Frontal cortex (tissue), 4 donors: Measurements from ENCODE around the gene TTC39A. TPM values are rescaled to one million over a fixed set of nuclear protein-coding genes. Genes with fewer than 3 reads are reported as not detected.

Experiments
- DNase-seq, 2 donors: peaks; one replicate each; pipeline ENCODE4 v3.0.0; 2012; ENCODE audit warnings: low spot score in 2 of 2
- FAIRE-seq: peaks from 2 replicates; lab custom pipeline; 2012; peaks lifted over from hg19 to GRCh38; lab: Jason Lieb, UNC
- total RNA-seq: library from RNA; depleted of rRNA; stranded (reverse); fragments of >200 nt; gene quantifications from one replicate; pipeline ENCODE4 v1.2.3, GENCODE V29; 2014
- donor health status: control.
- donor health status: control.
- donor health status: control.

Gene TTC39A
- total RNA-seq, 1 donor from 2014 or later: 1.2 TPM

DNA sequence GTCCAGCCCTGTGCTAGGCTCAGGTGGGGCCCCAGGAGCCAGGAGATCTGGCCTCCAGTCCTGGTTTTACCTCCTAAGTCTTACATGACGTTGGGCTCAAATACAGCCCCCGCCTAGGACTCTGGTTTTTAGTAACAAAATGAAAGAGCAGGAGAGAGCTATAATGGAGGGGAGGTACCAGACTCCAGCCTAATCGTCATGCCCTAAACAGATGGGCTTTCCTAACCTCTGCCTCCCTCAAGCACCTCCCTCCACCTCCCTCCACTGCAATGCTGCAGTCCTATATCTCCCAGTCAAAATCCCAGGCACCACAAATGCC is 28.6 kb downstream of the TTC39A start:
- no peak for DNase-seq
- FAIRE-seq: no peak

DNA sequence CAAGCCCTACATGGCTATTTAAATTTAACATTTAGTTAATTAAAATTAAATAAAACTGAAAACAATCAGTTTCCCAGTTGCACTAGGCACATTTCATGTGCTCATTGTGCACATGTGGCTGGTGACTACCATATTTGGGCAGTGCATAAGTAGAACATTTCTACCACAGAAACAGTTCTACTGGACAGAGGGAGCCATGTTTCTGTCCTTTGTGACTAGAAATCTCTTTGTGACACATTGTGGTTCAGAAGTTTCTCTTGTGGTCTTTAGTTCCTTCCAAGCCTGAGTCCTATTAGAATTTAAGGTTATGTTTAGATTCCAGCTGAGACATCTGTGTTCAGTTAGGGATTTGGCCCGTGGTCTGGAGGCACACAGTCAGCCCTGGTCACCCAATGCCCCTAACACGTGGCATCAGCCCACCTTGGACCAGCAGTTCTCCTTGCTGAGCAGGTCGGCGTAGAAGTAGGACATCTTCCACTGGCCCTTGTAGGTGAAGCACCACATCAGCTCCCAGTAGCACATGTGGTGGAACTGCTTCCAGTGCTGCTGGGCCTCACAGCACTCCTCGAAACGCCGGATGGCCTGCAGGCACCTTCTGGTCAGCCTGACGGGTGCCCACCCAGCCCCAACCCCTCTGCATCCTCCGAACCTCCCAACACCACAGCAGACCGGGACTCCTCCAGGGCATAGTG is 29.1 kb downstream of the TTC39A start:
- DNase-seq (no peak), FAIRE-seq (no peak)

DNA sequence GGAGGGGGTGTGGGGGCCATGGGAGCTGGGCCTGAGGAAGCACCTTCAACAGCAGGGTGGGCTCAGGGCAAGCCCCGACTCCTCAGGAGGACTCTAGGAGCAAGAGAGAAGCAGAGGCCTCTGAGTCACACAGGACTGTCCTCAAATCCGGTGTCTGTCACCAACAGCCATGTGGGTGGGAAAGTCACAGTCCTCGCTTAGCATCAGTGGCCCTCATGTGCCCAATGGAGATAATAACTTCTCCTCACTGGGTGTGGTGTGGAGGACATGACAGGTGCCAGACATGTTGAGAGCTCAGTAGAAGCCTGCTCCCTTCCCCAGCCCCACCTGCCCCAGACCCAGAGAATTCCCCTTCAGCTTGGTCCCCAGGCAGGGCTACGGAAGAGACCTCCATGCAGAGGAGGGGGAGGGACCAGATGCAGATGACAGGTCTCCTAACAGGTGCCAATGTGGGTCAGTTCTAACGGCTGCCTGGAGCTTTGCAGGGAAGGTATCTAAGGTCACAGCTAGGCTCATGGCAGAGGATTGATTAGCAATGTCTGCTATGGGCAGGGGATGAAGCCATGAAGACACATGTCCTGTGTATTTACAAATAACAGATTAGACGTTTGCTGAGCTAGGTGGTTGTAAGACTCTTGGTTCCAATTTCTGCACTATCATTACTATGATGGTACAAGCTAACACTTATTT is 30.2 kb downstream of the TTC39A start:
- FAIRE-seq (no peak), DNase-seq (no peak)

DNA sequence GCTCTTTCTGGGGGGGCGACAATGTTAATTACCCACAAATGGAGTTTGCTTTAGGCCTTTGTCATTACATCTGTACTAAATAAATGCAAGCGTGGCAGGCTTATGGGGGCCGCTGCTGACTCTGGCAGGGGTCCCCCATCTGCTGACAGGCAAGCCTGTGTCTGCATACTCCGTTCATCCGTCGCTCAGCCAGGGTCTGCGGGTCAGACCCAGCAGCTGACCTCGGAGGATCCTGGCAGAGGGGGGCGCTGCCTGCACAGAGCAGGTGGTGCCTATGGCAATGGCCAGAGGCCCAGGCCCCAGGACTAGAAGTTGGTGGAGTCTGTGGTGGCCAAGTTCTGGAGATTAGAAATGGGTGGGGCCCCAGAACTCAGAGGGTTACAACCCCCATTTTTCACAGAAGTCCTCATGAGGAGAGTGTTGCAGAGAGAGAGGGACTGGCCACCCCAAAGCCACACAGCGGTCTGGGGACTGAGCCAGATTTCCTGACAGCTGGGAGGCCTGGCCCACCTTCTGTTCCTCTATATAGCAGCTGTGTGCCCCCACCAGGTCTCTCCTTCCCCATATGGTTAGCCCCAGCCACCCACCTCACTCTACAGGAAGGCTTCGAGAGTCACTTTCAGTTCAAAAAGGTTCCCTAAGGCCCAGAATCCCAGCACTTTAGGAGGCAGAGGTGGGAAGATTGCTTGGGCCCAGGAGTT is 31.0 kb downstream of the TTC39A start:
- FAIRE-seq (no peak), DNase-seq (no peak)

DNA sequence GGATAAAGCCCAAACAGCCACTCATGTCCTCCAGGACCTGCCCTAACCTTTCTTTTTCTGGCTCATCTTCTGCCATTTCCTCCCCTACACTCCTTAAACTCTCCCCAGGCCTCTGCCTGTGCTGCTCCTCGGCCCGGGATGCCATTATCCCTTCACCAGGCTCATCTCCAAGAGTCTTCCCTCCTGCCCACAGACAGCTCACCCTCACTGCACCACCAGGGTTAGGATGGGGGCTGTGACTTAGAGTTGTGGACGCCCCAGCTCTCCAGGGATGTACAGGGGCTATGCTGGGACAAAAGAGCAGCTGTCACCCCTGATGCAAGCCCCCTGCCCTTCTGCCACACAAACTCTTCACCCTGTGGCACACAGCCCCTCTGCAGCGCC is 32.0 kb downstream of the TTC39A start:
- DNase-seq: no peak
- no peak for FAIRE-seq

DNA sequence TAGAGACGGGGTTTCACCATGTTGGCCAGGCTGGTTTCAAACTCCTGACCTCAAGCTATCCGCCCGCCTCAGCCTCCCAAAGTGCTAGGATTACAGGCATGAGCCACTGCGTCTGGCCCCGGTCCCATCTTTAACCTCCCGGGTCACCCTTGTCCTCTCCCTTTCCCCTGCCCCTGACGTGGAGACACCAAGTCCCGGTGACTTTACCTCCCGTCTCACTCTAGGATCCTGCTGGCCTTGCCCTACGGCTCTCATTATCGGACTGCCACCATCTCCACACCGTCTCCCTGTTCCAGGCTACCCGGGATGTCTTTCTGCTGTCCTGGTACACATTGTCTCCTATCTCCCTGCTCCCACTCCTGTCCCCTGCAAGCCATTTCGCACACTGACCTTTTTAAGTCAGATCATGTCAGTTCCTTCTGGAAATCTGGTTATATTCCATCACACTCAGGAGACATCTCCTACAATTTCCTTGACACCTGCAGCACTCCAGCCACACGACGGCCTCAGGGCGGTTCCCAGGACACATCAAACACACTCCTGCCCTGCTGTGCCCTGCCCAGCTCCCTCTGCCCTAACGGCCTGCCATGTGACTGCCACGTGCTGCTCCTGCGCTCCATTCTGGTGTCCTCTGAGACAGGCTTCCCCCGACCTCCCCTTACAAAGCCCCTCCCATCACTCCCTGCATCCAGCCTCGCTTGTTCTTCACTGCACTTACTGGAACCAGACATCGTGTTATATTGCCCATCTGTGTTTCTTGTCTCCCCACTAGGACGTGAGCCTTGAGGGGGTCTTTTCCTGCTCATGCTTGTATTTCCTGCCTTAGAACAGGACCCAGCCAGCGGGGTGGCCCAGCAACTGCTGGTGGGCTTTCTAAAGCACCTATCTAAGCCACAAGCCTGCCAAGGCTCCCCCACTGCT is 32.7 kb downstream of the TTC39A start:
- FAIRE-seq (no peak), DNase-seq (no peak)

DNA sequence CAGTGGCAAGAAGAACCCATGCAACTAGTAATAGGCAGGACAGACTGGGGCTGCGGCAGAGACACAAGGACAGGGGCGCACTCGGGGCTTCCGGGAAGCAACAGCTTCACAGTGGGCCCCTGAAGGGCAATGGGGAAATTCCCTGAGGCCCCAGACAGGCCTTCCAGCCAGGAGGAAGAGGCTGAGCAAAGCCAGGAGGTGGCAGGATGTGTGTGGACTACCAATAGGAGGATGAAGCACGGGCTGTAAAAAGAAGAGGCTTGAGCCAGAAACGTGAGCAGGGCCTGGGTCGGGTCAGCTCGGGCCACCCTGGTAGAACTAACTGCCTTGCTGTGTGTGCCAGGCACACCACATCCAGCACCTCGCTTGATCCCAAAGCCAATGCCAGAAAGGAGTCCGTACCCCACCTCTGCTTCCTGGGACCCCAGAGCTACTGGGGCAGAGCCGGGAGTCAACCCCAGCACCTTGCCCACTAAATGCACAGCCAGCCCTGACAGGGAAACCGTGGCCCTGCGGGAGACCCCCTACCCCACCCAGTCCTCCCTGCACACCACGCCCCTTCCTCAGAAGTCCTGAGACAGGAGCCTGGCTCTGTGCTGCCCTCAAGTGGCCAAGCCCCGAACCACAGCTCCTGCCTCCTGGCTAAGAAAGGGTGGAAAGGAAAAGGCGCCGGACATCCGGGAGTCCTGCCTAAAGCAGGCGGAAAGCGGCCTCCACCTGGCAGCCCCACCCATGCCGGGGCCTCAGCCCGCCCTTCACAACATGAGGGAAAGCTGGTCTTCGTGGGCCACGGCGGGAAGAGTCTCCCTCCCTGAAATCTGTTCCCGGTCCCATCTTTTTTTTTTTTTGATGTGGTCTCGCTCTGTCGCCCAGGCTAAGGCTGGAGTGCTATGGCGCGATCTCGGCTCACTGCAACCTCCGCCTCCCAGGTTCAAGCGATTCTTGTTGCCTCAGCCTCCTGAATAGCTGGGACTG is 33.7 kb downstream of the TTC39A start:
- FAIRE-seq (no peak), DNase-seq (peak; percentile 49 to 86)

DNA sequence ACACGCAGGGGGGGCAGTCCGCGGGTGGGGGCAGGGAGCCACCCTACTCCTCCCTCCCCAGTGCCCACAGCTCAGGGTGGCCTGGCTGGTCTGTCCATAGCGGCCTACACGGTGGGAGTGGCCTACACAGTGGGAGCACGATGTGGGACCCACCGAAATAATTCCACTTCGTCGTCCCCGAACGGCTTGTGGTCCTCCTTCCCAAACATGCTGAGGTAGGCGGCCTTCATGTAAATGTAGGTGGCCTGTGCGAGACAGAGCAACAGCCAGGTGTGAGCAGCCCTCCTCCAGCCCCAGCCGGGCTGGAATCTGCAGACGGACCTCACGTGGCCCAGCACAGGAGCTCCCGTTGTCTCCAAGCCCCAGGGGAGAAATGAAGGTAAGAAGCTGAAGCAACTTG is 34.4 kb downstream of the TTC39A start:
- DNase-seq (no peak), FAIRE-seq (no peak)

DNA sequence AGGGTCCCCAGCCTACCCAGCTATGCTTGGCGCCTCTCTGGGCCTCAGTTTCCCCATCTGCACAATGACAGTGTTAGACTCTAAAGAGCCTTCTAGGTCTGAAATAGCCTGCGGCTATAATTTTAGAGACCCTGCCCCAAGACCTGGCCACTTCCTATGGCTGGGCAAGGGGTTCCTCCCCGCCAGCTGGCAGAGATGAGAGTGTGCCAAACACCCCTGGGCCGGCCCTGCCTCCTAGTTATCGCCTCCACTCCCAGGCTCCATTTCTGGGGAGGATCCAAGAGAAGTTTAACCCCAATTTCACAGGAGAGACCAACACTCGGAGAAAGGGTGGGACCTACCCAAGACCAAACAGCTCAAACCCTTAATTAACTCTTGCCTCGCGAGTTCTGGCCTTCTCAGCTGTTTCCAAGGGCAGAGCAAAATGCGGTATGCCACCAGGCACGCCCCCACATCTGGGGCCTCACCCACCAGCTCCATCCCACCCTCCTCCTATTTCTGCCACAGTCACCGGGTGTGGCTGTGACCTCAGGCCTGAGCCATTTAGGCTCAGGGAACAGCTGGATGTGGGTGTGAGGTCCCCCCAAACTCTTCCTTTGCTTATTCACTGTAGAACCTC is 35.7 kb downstream of the TTC39A start:
- DNase-seq (no peak), FAIRE-seq (no peak)

DNA sequence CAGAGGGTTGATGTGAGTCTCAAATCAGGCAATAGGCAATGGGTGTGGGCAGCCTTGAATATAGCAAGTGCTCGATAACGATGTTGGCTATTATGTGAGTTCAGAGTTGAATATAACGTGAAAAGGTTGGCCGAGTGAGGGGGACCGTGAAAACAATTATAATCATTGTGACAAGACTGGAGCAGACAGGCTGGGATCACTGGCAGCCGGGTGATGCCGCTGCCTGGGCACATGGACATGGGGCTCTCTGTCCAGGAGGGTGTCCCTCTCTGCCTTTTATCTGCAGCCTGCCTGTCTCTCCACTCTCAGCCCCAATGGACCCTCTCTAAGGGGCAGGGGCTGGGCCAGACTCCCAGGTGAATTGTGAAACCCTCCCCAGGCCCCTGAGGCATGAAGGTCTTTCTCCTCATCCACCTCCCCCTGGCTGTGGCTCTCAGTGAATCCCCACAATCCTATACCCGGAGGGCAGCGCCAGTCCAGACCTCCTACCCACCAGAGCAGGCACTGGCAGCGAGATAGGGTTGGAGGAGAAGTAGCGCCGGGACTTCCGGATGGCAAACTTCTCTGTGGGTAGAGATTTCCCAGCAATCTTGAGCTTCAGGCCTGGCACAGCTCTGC is 36.4 kb downstream of the TTC39A start:
- DNase-seq (no peak), FAIRE-seq (no peak)

DNA sequence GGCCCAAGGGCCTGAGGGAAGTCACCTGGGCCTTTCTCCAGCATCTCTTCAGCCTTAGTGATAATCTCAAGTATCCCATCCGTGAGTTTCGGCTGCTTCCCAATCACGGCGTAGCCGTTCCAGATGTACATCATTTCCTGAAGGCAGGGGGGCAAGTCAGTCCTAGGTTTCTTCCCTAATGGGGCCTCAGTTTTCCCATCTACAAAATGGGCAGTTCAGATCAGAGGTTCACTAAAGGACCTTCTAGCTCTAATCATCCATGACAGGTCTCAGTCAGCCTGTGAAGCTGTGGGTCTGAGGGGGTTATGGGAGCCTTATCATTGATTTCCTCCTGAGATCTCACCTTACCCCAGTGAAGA is 39.9 kb downstream of the TTC39A start:
- DNase-seq: no peak

DNA sequence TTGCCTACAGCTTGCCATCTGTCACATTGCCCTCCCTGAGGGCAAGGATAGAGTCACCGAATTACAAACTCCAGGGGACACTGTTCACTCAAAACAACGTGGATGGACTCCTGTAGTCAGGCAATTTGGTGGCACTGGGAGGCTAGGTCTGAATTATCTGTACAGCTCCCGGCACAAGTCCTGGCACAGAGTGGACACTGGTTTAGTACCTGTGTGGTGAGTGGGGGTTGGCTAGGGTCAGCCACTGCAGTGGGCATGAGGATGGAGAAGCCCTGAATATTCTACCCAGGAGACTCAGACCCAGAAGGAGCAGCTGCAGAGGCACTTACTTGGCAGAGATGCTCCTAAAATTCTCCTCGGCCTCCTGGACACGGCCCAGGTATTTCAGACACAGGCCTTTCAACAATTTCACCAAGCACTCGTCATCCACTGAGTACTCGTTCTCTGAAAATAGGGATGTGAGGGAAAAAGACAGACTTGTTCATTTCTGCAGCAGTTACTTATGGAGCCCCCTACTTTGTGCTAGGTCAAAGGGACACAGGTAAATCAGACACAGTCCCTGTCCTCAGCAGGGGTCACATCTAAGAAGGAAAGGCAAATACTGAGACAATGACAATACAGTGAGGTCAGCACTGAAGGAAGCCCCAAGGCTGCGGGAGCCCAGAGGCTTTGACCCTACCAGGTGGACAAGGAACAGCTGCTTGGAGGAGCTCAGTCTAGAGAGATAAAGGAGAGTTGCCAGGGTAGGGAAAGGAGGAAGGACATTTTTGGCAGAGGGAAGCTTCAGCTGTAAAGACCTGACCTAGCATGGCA is 40.5 kb downstream of the TTC39A start:
- FAIRE-seq (no peak), DNase-seq (no peak)

More for the DNA sequence above, 39.9 kb downstream of the TTC39A start:
- FAIRE-seq: no peak

DNA sequence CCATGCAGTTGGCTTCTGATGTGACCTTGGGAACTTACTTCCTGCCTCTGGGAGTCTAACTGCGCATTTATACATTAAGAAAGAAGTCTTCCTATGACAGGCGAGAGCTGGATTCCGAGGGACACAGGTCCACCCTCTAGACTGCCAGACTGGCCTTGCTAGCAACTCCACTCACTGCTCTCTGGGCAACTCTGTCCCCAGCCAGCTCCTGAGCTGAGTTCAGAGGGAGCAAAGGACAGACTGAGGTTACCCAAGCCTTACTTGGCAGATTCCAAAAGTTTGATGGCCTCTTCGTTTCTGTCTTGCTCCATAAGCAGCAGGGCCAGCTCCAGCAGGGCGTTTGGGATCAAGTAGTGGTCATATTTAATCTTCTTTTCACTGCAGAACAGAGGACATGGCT is 41.8 kb downstream of the TTC39A start:
- DNase-seq: no peak
- FAIRE-seq: no peak

DNA sequence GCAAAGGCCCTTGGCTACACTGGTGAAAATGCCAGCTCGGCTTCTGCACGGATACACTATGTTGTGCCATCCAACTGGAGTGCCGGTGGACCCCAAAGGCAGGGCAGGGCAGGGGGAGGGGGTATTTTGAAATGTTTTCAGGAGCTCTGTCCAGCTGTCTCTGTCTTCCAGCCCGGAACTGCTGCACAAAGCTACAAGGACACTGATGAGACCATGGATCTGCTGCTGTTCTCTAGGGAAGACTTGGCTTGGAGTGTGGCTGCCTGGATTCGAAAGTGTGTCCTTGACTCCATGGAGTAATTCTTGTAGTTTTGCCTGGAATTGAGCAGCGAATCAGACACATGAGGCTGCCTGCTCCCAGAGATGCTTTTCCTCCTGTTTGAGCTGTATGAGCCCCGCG is 42.4 kb downstream of the TTC39A start:
- no peak for FAIRE-seq
- no peak for DNase-seq

DNA sequence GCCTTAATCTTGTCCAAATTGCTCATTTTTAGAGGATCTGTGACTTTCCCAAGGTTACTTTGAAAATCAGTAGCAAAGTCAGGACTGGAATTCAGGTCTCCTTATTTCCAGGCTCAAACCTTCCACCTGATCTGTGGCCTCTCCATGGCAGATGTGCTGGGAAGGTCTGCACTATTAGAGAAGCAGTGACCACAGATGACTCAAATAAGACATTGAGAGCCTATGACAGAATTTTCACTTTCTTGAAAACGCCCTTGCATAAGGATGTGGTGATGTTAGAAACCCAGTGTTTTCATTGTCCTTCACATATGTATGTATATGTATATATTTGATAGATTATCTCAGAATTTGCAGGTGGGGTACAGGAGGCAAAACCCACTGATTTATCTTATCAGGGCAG is 45.3 kb downstream of the TTC39A start:
- DNase-seq: no peak
- no peak for FAIRE-seq

DNA sequence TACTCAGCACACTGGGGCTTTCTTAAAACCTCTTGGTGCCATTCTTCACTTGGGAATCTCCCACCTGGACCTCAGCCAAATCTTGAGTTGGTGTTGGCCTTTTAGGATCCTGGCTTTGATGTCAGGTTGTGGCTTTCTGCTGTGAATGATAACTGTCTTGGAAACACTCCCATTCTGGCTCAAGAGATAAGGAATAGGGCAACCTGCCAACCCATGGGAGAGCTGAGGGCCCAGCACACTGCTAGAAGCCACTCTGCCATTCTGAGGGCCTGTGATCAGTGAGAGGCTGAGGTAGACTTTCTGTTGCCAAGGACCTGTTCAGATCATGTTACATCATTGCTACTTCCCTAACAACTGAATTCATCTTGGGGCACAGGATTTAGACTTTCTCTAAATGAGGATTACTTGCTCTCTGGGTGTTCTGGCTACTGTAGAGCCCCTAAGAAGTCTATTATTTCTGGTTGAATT is 45.8 kb downstream of the TTC39A start:
- FAIRE-seq: no peak
- no peak for DNase-seq

DNA sequence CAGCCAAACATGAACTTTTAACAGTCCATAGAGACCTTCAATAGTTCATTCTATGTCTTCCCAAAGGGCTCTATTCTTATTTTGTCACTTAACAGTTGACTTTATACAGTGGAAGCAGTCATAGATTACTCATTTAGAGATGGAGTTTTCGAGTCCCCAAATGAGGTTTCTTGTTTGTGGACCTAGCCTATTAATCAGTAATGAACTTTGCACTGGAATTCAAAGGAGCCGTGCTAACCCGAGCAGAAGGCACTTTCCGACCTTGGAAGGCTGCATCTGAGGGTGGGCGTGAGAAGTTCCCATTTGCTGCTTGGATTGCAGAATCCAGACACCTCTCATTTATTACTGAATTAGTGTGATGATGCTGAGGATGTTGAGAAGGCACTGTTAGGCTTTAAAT is 46.4 kb downstream of the TTC39A start:
- no peak for FAIRE-seq
- DNase-seq: no peak

DNA sequence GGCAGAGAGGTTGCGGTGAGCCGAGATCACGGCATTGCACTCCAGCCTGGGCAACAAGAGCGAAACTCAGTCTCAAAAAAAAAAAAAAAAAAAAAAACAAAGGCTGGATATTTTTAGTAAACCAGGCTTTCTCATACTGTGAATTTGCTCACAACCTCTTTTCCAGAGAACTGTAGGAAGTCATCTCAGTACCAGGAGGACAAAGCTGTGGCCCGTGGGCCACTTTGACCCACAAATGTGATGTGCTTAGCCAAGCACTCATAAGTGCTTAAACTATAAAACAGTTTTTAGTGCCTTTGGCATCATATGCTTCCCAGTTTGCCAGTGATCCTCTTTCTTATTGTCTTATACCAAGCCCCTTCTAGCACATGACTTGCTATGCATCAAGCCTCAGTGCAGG is 47.8 kb downstream of the TTC39A start:
- FAIRE-seq: no peak

More for the DNA sequence above, 47.8 kb downstream of the TTC39A start:
- DNase-seq: no peak
